Effector memory CD4-positive, alpha-beta T cell (primary cell): Measurements from ENCODE around the gene TRPM3.
"Not testable (repeated sequence)": the region's sequence is repeated elsewhere in the genome, so short reads cannot be mapped to it uniquely, and the experiment has no call there.

Source experiments
- DNase-seq, 3 donors: peaks; one replicate each; pipeline ENCODE4 v3.0.0-alpha.2; 2020
- H3K27ac ChIP-seq: 2 replicates; pipeline ENCODE4 v1.7.0; 2013; ENCODE audit warnings: mild to moderate bottlenecking, low read length, moderate library complexity; ENCODE audit not compliant: insufficient read depth, poor library complexity, severe bottlenecking
- H3K27me3 ChIP-seq: replicated peaks from 2 replicates; pipeline ENCODE4 v1.7.0; 2013; ENCODE audit warnings: mild to moderate bottlenecking, low read length; ENCODE audit not compliant: insufficient read depth, control insufficient read depth, poor library complexity, severe bottlenecking
- H3K36me3 ChIP-seq: 2 replicates; pipeline ENCODE4 v1.7.0; 2013; ENCODE audit warnings: mild to moderate bottlenecking, low read length, moderate library complexity; ENCODE audit not compliant: control insufficient read depth, insufficient read depth
- H3K4me1 ChIP-seq: 2 replicates; pipeline ENCODE4 v1.7.0; 2013; ENCODE audit warnings: low read length, mild to moderate bottlenecking; ENCODE audit not compliant: control insufficient read depth, insufficient read depth, poor library complexity, severe bottlenecking
- H3K4me3 ChIP-seq: 2 replicates; pipeline ENCODE4 v1.7.0; 2013; ENCODE audit warnings: low read length, low read depth, mild to moderate bottlenecking; ENCODE audit not compliant: insufficient read depth, poor library complexity, severe bottlenecking
- H3K9me3 ChIP-seq: 2 replicates; pipeline ENCODE4 v1.7.0; 2013; ENCODE audit warnings: mild to moderate bottlenecking, low read length, moderate library complexity; ENCODE audit not compliant: control insufficient read depth

TRPM3 gene

GRCh38 chr9:70747261-70747718 lies 374.1 kb downstream of the TRPM3 start:
- DNase-seq: no peak
- H3K9me3 ChIP-seq: no peaks in the 10 kb centered on the region
- H3K36me3 ChIP-seq: no peaks in the 10 kb centered on the region
- no peak overlapping the region for H3K4me3 ChIP-seq
- H3K4me1 ChIP-seq: no peaks in the 10 kb centered on the region
- H3K27me3 ChIP-seq: no peaks in the 10 kb centered on the region
- no peak overlapping the region for H3K27ac ChIP-seq

GRCh38 chr9:70746760-70747159 lies 374.7 kb downstream of the TRPM3 start:
- H3K36me3 ChIP-seq: no peaks in the 10 kb centered on the region
- no peaks in the 10 kb centered on the region for H3K4me1 ChIP-seq
- no peaks in the 10 kb centered on the region for H3K27me3 ChIP-seq
- no peak for DNase-seq
- no peak overlapping the region for H3K27ac ChIP-seq
- no peak overlapping the region for H3K4me3 ChIP-seq
- H3K9me3 ChIP-seq: no peaks in the 10 kb centered on the region

- Histone ChIP-seq H3K27ac (no peak overlapping the region), H3K27me3 (no peaks in the 10 kb centered on the region), H3K4me1 (no peaks in the 10 kb centered on the region), H3K9me3 (no peaks in the 10 kb centered on the region), H3K4me3 (no peak overlapping the region), H3K36me3 (no peaks in the 10 kb centered on the region)
- DNase-seq: no peak
Observed at GRCh38 chr9:70746316-70746715, 375.1 kb downstream of the TRPM3 start.

- H3K27ac ChIP-seq, H3K9me3 ChIP-seq, H3K4me3 ChIP-seq, H3K4me1 ChIP-seq, DNase-seq, H3K36me3 ChIP-seq, H3K27me3 ChIP-seq: not testable (repeated sequence)
Observed at GRCh38 chr9:70724794-70725193, 396.6 kb downstream of the TRPM3 start.

GRCh38 chr9:70724025-70724424 lies 397.4 kb downstream of the TRPM3 start:
- not testable (repeated sequence) for H3K9me3 ChIP-seq, H3K4me3 ChIP-seq, H3K36me3 ChIP-seq, DNase-seq, H3K27me3 ChIP-seq, H3K27ac ChIP-seq, H3K4me1 ChIP-seq

GRCh38 chr9:70706797-70707196 lies 414.6 kb downstream of the TRPM3 start:
- not testable (repeated sequence) for DNase-seq, H3K4me1 ChIP-seq, H3K9me3 ChIP-seq, H3K36me3 ChIP-seq, H3K27me3 ChIP-seq, H3K4me3 ChIP-seq, H3K27ac ChIP-seq

GRCh38 chr9:70701163-70701562 lies 420.3 kb downstream of the TRPM3 start:
- Histone ChIP-seq H3K36me3 (no peaks in the 10 kb centered on the region), H3K4me3 (no peak overlapping the region), H3K4me1 (no peaks in the 10 kb centered on the region), H3K27ac (no peak overlapping the region), H3K27me3 (no peaks in the 10 kb centered on the region), H3K9me3 (no peaks in the 10 kb centered on the region)
- DNase-seq: no peak

- Histone ChIP-seq H3K9me3 (no peaks in the 10 kb centered on the region), H3K4me3 (no peak overlapping the region), H3K27me3 (no peaks in the 10 kb centered on the region), H3K27ac (no peak overlapping the region), H3K36me3 (no peaks in the 10 kb centered on the region), H3K4me1 (no peaks in the 10 kb centered on the region)
- DNase-seq: no peak
Observed at GRCh38 chr9:70696694-70697335, 424.6 kb downstream of the TRPM3 start.

GRCh38 chr9:70694758-70695157 lies 426.7 kb downstream of the TRPM3 start:
- no peaks in the 10 kb centered on the region for H3K27me3 ChIP-seq
- no peaks in the 10 kb centered on the region for H3K4me1 ChIP-seq
- DNase-seq: no peak
- H3K9me3 ChIP-seq: no peaks in the 10 kb centered on the region
- H3K4me3 ChIP-seq: no peak overlapping the region
- no peak overlapping the region for H3K27ac ChIP-seq
- H3K36me3 ChIP-seq: no peaks in the 10 kb centered on the region

GRCh38 chr9:70693186-70693585 lies 428.2 kb downstream of the TRPM3 start:
- H3K36me3 ChIP-seq: no peaks in the 10 kb centered on the region
- no peak for DNase-seq
- H3K27me3 ChIP-seq: no peaks in the 10 kb centered on the region
- H3K4me1 ChIP-seq: no peaks in the 10 kb centered on the region
- no peak overlapping the region for H3K4me3 ChIP-seq
- no peak overlapping the region for H3K27ac ChIP-seq
- H3K9me3 ChIP-seq: no peaks in the 10 kb centered on the region
